Measurements from ENCODE around the gene FTL. TPM values are rescaled to one million over a fixed set of nuclear protein-coding genes. Genes with fewer than 3 reads are reported as not detected.

The FTL gene
- total RNA-seq, 1 donor from 2014 or later, result 662 TPM

GRCh38 chr19:48928164-48929025 is 36.7 kb upstream of the FTL start:
- peaks cover 6% of the 10 kb centered on the region for H3K27me3 Mint-ChIP-seq (ENCODE audit: insufficient read depth)
- H3K27ac Mint-ChIP-seq, result no peak overlapping the region

GRCh38 chr19:48933382-48933932 is 31.7 kb upstream of the FTL start, which contains the start of gene DHDH:
Gene DHDH, plus strand, starts transcription at chr19:48933699. Its CDS starts 23 bp downstream, at chr19:48933722.
- Mint-ChIP-seq H3K27ac (peak within 1 kb of the TSS; percentile 61), H3K4me1 (ENCODE audit: low read depth) (peaks cover 14% of the 10 kb centered on the region), H3K4me3 (peak within 1 kb of the TSS; percentile 83), H3K36me3 (ENCODE audit: low read depth) (no peaks in the 10 kb centered on the region), H3K27me3 (ENCODE audit: insufficient read depth) (peaks cover 11% of the 10 kb centered on the region), H3K9me3 (no peaks in the 10 kb centered on the region)
- intact Hi-C loops (cut with micrococcal nuclease), result loop anchor here (1.0 to 2.0 kb wide), 3 partner anchors 32 to 61 kb away; partner anchors contain the start of genes FTL, NUCB1 and PPP1R15A
- DNase-seq (ENCODE audit: low spot score), result peak; percentile 85

More at GRCh38 chr19:48928164-48929025, 36.7 kb upstream of the FTL start:
- Mint-ChIP-seq H3K9me3 (no peaks in the 10 kb centered on the region), H3K4me1 (ENCODE audit: low read depth) (peaks cover 7% of the 10 kb centered on the region), H3K36me3 (ENCODE audit: low read depth) (peaks cover 3% of the 10 kb centered on the region), H3K4me3 (no peak overlapping the region)
- intact Hi-C loops (cut with micrococcal nuclease), result no loop called here
- DNase-seq (ENCODE audit: low spot score), result no peak

- H3K27ac Mint-ChIP-seq, result no peak overlapping the region
- H3K36me3 Mint-ChIP-seq (ENCODE audit: low read depth), result no peaks in the 10 kb centered on the region
- H3K4me1 Mint-ChIP-seq (ENCODE audit: low read depth), result peaks cover 14% of the 10 kb centered on the region
- H3K9me3 Mint-ChIP-seq, result no peaks in the 10 kb centered on the region
- DNase-seq (ENCODE audit: low spot score), result no peak
- intact Hi-C loops (cut with micrococcal nuclease), result no loop called here
- peaks cover 11% of the 10 kb centered on the region for H3K27me3 Mint-ChIP-seq (ENCODE audit: insufficient read depth)
- H3K4me3 Mint-ChIP-seq, result no peak overlapping the region
Measured at GRCh38 chr19:48934837-48935236, 30.3 kb upstream of the FTL start.

DNA sequence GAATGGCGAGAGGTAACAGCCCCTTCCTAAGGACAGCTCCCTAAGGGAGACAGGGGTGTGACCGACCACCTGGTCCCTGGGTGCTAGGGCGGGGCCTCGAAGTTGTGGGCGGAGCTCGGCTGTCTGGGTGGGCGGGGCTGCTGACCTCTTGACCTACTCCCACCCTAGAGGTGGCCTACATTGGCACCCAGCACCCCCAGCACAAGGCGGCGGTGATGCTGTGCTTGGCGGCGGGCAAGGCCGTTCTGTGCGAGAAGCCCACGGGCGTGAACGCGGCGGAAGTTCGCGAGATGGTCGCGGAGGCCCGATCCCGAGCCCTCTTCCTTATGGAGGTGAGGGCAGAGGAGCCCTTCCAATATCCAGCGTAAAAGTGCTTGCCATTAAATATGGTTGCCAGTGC is 29.2 kb upstream of the FTL start:
- H3K4me1 Mint-ChIP-seq (ENCODE audit: low read depth), result peaks cover 14% of the 10 kb centered on the region
- H3K9me3 Mint-ChIP-seq, result peaks cover under 1% of the 10 kb centered on the region
- intact Hi-C loops (cut with micrococcal nuclease), result no loop called here
- no peaks in the 10 kb centered on the region for H3K36me3 Mint-ChIP-seq (ENCODE audit: low read depth)
- DNase-seq (ENCODE audit: low spot score), result no peak
- H3K27ac Mint-ChIP-seq, result no peak overlapping the region
- H3K27me3 Mint-ChIP-seq (ENCODE audit: insufficient read depth), result peaks cover 11% of the 10 kb centered on the region
- H3K4me3 Mint-ChIP-seq, result no peak overlapping the region

DNA sequence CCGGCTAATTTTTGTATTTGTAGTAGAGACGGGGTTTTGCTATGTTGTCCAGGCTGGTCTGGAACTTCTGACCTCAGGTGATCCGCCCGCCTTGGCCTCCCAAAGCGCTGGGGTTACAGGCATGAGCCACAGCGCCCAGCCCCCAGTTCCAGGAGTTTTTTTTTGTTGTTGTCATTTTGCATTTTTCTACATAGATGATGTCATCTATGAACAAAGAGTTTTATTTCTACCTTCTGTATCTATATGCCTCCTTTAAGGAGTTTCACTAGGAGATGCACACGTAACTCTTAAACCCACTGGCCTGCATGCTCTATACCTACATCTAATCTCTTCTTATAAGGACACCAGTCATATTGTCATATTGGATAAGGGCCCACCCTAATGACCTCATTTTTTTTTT is 26.9 kb upstream of the FTL start:
- Mint-ChIP-seq H3K4me1 (ENCODE audit: low read depth) (peaks cover 8% of the 10 kb centered on the region), H3K27me3 (ENCODE audit: insufficient read depth) (peaks cover 7% of the 10 kb centered on the region), H3K4me3 (no peak overlapping the region), H3K36me3 (ENCODE audit: low read depth) (no peaks in the 10 kb centered on the region), H3K9me3 (peaks cover 6% of the 10 kb centered on the region), H3K27ac (no peak overlapping the region)
- no peak for DNase-seq (ENCODE audit: low spot score)
- intact Hi-C loops (cut with micrococcal nuclease), result no loop called here

DNA sequence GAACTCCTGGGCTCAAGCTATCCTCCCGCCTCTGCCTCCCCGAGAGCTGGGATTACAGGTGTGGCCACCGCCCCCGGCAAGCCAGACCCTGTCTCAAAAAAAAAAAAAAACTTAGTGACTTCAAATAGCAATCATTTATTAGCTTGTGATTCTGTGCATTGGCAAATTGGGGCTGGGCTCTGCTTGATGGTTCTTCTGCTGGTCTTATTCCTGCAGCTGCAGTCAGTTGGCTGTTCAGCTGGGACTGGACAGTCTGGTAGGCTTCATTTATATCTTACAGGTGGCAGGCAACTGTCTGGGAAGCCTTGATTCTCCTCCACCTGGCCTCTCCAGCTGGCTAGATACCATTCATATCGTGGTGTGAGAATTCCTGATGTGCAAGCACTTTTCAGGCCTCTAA is 24.2 kb upstream of the FTL start:
- Mint-ChIP-seq H3K27me3 (ENCODE audit: insufficient read depth) (peaks cover 2% of the 10 kb centered on the region), H3K4me3 (no peak overlapping the region)
- no peak for DNase-seq (ENCODE audit: low spot score)

GRCh38 chr19:48943081-48943480 is 22.0 kb upstream of the FTL start:
- Mint-ChIP-seq H3K9me3 (peaks cover 7% of the 10 kb centered on the region), H3K36me3 (ENCODE audit: low read depth) (no peaks in the 10 kb centered on the region), H3K27ac (no peak overlapping the region), H3K4me3 (no peak overlapping the region), H3K4me1 (ENCODE audit: low read depth) (no peaks in the 10 kb centered on the region), H3K27me3 (ENCODE audit: insufficient read depth) (peaks cover 2% of the 10 kb centered on the region)
- intact Hi-C loops (cut with micrococcal nuclease), result no loop called here
- DNase-seq (ENCODE audit: low spot score), result no peak

More for the DNA sequence above, 24.2 kb upstream of the FTL start:
- H3K4me1 Mint-ChIP-seq (ENCODE audit: low read depth), result no peaks in the 10 kb centered on the region
- H3K9me3 Mint-ChIP-seq, result peaks cover 6% of the 10 kb centered on the region
- no peaks in the 10 kb centered on the region for H3K36me3 Mint-ChIP-seq (ENCODE audit: low read depth)
- intact Hi-C loops (cut with micrococcal nuclease), result no loop called here
- H3K27ac Mint-ChIP-seq, result no peak overlapping the region

DNA sequence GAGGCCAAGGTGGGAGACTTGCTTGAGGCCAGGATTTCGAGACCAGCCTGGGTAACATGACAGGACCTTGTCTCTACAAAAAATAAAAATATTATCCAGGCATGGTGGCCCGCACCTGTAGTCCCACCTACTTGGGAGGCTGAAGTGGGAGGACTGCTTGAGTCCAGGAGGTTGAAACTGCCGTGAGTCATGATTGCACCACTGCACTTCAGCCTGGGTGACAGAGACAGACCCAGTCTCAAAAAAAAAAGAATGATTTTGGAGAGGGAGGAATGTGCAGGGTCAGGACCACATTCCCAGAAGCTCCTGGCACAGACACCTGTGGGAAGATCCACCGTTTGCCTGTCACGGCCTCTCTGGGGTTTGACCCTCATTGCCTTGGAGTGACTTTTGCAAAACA is 19.7 kb upstream of the FTL start:
- intact Hi-C loops (cut with micrococcal nuclease), result no loop called here
- H3K4me1 Mint-ChIP-seq (ENCODE audit: low read depth), result no peaks in the 10 kb centered on the region
- H3K4me3 Mint-ChIP-seq, result no peak overlapping the region

DNA sequence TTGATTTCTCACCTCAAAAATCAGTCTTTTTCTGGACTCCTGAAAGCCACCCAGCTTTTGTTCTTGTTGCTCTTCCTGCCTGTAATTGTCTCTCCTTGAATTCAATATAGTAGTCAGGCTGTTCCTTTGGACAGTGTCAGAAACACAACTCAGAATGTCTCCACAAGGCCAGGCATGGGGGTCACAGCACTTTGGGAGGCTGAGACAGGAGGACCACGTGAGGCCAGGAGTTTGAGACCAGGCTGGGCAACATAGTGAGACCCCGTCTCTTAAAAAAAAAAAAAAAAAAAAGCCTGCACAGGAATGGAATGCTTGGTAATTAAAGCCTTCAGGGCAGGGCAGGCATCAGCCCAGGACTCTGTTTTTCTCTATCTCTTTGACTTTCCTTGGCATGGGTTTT is 19.3 kb upstream of the FTL start:
- intact Hi-C loops (cut with micrococcal nuclease), result no loop called here
- Mint-ChIP-seq H3K27ac (no peak overlapping the region), H3K4me3 (no peak overlapping the region)

More for the DNA sequence above, 19.7 kb upstream of the FTL start:
- no peaks in the 10 kb centered on the region for H3K27me3 Mint-ChIP-seq (ENCODE audit: insufficient read depth)
- no peaks in the 10 kb centered on the region for H3K36me3 Mint-ChIP-seq (ENCODE audit: low read depth)
- H3K27ac Mint-ChIP-seq, result no peak overlapping the region
- H3K9me3 Mint-ChIP-seq, result peaks cover 10% of the 10 kb centered on the region
- DNase-seq (ENCODE audit: low spot score), result no peak

DNA sequence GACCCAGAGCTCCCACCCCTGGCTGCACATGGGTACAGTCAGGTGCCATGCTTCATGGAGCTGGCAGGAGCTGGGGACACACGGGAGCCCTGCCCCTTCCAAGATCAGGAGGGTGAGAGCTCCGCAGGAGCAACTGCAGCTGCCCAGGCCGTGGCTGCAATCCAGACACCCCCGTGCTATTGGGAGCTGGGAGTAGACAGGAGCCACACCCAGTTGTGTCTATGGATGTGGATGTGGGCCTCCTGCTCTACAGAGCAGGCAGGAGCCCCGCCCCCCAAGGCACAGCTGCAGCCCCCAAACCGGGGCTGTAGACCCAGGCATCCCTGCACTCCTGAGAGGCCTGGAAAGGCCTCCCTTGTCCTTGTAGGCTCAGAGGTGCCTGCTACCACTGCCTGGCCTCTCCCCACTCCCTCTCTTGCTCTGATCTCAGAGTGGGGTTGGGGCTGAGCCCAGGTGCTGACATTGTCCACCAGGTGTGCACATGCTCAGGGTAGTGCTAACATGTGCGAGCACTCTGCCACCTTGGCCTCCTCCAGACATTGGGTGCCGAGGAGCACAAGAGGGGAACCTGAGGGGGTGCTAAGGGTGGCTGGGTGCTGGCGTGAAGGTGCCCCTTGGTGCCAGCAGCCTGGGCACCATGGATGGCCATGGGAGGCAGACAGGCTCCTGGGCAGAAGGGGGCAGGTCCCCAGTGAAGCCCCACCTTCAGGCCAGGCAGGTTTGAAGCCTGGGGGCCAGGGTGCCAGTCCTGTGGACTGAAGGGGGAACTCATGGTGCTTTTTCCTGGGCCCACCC is 18.4 kb upstream of the FTL start:
- H3K27me3 Mint-ChIP-seq (ENCODE audit: insufficient read depth), result no peaks in the 10 kb centered on the region
- no peaks in the 10 kb centered on the region for H3K4me1 Mint-ChIP-seq (ENCODE audit: low read depth)
- H3K9me3 Mint-ChIP-seq, result peaks cover 3% of the 10 kb centered on the region
- no peak for DNase-seq (ENCODE audit: low spot score)
- no peak overlapping the region for H3K27ac Mint-ChIP-seq
- intact Hi-C loops (cut with micrococcal nuclease), result no loop called here
- no peak overlapping the region for H3K4me3 Mint-ChIP-seq
- H3K36me3 Mint-ChIP-seq (ENCODE audit: low read depth), result no peaks in the 10 kb centered on the region

More for the DNA sequence above, 19.3 kb upstream of the FTL start:
- H3K4me1 Mint-ChIP-seq (ENCODE audit: low read depth), result no peaks in the 10 kb centered on the region
- peaks cover 10% of the 10 kb centered on the region for H3K9me3 Mint-ChIP-seq
- H3K36me3 Mint-ChIP-seq (ENCODE audit: low read depth), result no peaks in the 10 kb centered on the region
- H3K27me3 Mint-ChIP-seq (ENCODE audit: insufficient read depth), result no peaks in the 10 kb centered on the region
- DNase-seq (ENCODE audit: low spot score), result no peak

- Mint-ChIP-seq H3K4me3 (no peak overlapping the region), H3K27ac (no peak overlapping the region), H3K27me3 (ENCODE audit: insufficient read depth) (no peaks in the 10 kb centered on the region), H3K36me3 (ENCODE audit: low read depth) (no peaks in the 10 kb centered on the region), H3K4me1 (ENCODE audit: low read depth) (no peaks in the 10 kb centered on the region), H3K9me3 (peaks cover 3% of the 10 kb centered on the region)
- intact Hi-C loops (cut with micrococcal nuclease), result no loop called here
- no peak for DNase-seq (ENCODE audit: low spot score)
Measured at GRCh38 chr19:48947258-48947542, 17.9 kb upstream of the FTL start.

- Mint-ChIP-seq H3K27ac (no peak overlapping the region), H3K4me1 (ENCODE audit: low read depth) (peaks cover 6% of the 10 kb centered on the region), H3K27me3 (ENCODE audit: insufficient read depth) (no peaks in the 10 kb centered on the region), H3K9me3 (peaks cover 3% of the 10 kb centered on the region), H3K36me3 (ENCODE audit: low read depth) (peaks cover 3% of the 10 kb centered on the region), H3K4me3 (no peak overlapping the region)
- no peak for DNase-seq (ENCODE audit: low spot score)
- intact Hi-C loops (cut with micrococcal nuclease), result loop anchor here (10.0 kb wide), 1 partner anchor 435 kb away; the partner anchor contains the start of gene LMTK3
Measured at GRCh38 chr19:48950159-48950558, 14.9 kb upstream of the FTL start.
